HepG2 (cell line): Measurements from ENCODE around the gene NEU4. TPM values are rescaled to one million over a fixed set of nuclear protein-coding genes. Genes with fewer than 3 reads are reported as not detected.

Source experiments
- ATF1 ChIP-seq: IDR thresholded peaks from 2 replicates; pipeline ENCODE4 v1.6.1; 2016; ENCODE audit warnings: mild to moderate bottlenecking, control low read depth
- GLI4 ChIP-seq: sonication (generic); formaldehyde crosslinking; IDR thresholded peaks from 2 replicates; pipeline ENCODE4 v1.5.1; 2020; ENCODE audit warnings: missing genetic modification reagents, mild to moderate bottlenecking, moderate library complexity, borderline replicate concordance
- HES4 ChIP-seq: sonication (generic); formaldehyde crosslinking; IDR thresholded peaks from 2 replicates; pipeline ENCODE4 v1.9.0; 2021; ENCODE audit warnings: mild to moderate bottlenecking, missing genetic modification reagents, borderline replicate concordance
- HMGXB4 ChIP-seq, 2 experiments: sonication (generic) in 1 of 2; formaldehyde crosslinking in 1 of 2; IDR thresholded peaks; 2 replicates each; pipeline versions ENCODE4 v1.4.0 to v1.6.1; 2018 to 2020; ENCODE audit warnings: missing genetic modification reagents in 2 of 2, borderline replicate concordance in 1 of 2, low read depth in 1 of 2, mild to moderate bottlenecking in 1 of 2, missing biosample characterization in 1 of 2
- HNRNPUL1 ChIP-seq: fragments of 200-400 bp; formaldehyde crosslinking; IDR thresholded peaks from 2 replicates; pipeline ENCODE4 v1.6.1; 2017; ENCODE audit warnings: low read depth, mild to moderate bottlenecking, low read length, moderate library complexity
- KLF13 ChIP-seq: sonication (generic); formaldehyde crosslinking; IDR thresholded peaks from 2 replicates; pipeline ENCODE4 v1.4.0; 2020; ENCODE audit warnings: mild to moderate bottlenecking, missing genetic modification reagents
- MXD1 ChIP-seq: sonication (generic); formaldehyde crosslinking; IDR thresholded peaks from 2 replicates; pipeline ENCODE4 v1.4.0; 2020; ENCODE audit warnings: mild to moderate bottlenecking, missing genetic modification reagents
- NR0B2 ChIP-seq: sonication (generic); formaldehyde crosslinking; IDR thresholded peaks from 2 replicates; pipeline ENCODE4 v1.4.0; 2020; ENCODE audit warnings: mild to moderate bottlenecking, missing genetic modification reagents
- NR2F1 ChIP-seq, 2 experiments: fragments of 450-650 bp in 1 of 2; formaldehyde crosslinking in 1 of 2; IDR thresholded peaks; 2 replicates each; pipeline versions ENCODE4 v1.5.0 to v1.6.1; 2016 to 2020; ENCODE audit warnings: mild to moderate bottlenecking in 1 of 2, missing compliant biosample characterization in 1 of 2, missing genetic modification reagents in 1 of 2, moderate library complexity in 1 of 2
- PHB2 ChIP-seq: fragments of 450-650 bp; IDR thresholded peaks from 2 replicates; pipeline ENCODE4 v1.6.1; 2018; ENCODE audit not compliant: partially characterized antibody
- SIN3A ChIP-seq: IDR thresholded peaks from 2 replicates; pipeline ENCODE4 v1.6.1; 2011; ENCODE audit warnings: low read depth, mild to moderate bottlenecking, control low read depth, low read length, borderline replicate concordance
- SKIL ChIP-seq: sonication (generic); formaldehyde crosslinking; IDR thresholded peaks from 2 replicates; pipeline ENCODE4 v1.8.0; 2022; ENCODE audit warnings: missing genetic modification reagents, mild to moderate bottlenecking, moderate library complexity, borderline replicate concordance
- SNAPC5 ChIP-seq: sonication (generic); formaldehyde crosslinking; IDR thresholded peaks from 2 replicates; pipeline ENCODE4 v1.8.1; 2023; ENCODE audit warnings: mild to moderate bottlenecking, missing genetic modification reagents, borderline replicate concordance
- TEAD3 ChIP-seq: optimal IDR thresholded peaks from 2 replicates; pipeline ENCODE3; 2016; ENCODE audit warnings: borderline replicate concordance
- THAP11 ChIP-seq: IDR thresholded peaks from 2 replicates; pipeline ENCODE4 v1.6.1; 2016; ENCODE audit warnings: missing biosample characterization, missing genetic modification reagents
- ZNF136 ChIP-seq: sonication (generic); formaldehyde crosslinking; IDR thresholded peaks from 2 replicates; pipeline ENCODE4 v1.8.1; 2022; ENCODE audit warnings: low read depth, mild to moderate bottlenecking, moderate library complexity, missing genetic modification reagents
- ZNF329 ChIP-seq: sonication (generic); formaldehyde crosslinking; IDR thresholded peaks from 2 replicates; pipeline ENCODE4 v1.9.0; 2021; ENCODE audit warnings: low read depth, mild to moderate bottlenecking, missing genetic modification reagents
- ZNF354B ChIP-seq: sonication (generic); formaldehyde crosslinking; IDR thresholded peaks from 2 replicates; pipeline ENCODE4 v1.8.0; 2022; ENCODE audit warnings: mild to moderate bottlenecking, missing genetic modification reagents
- ZNF451 ChIP-seq: sonication (generic); formaldehyde crosslinking; IDR thresholded peaks from 2 replicates; pipeline ENCODE4 v1.5.0; 2020; ENCODE audit warnings: mild to moderate bottlenecking, missing genetic modification reagents
- ZNF768 ChIP-seq: sonication (generic); formaldehyde crosslinking; IDR thresholded peaks from 2 replicates; pipeline ENCODE4 v1.4.0; 2020; ENCODE audit warnings: missing genetic modification reagents
- ZNF770 ChIP-seq: sonication (generic); formaldehyde crosslinking; IDR thresholded peaks from 2 replicates; pipeline ENCODE4 v1.5.0; 2020; ENCODE audit warnings: mild to moderate bottlenecking, missing genetic modification reagents
- polyA plus RNA-seq, 8 experiments: library from polyadenylated mRNA; depleted of rRNA in 3 of 8; stranded (reverse) in 7 of 8; unstranded in 1 of 8; fragments of >200 nt; fragmentation: Illumina TruSeq in 4 of 8; extraction: Trizol in 4 of 8; gene quantifications; 2 replicates each; pipeline versions ENCODE4 v1.2.1 to v1.2.3, GENCODE V29; 2011 to 2016; ENCODE audit warnings: low read depth in 4 of 8, missing spikeins in 1 of 8, mixed read lengths in 1 of 8; ENCODE audit not compliant: insufficient read depth in 1 of 8
- total RNA-seq, 5 experiments: library from RNA; depleted of rRNA; stranded (reverse); fragments of >200 nt; fragmentation: Illumina TruSeq; extraction: Trizol; gene quantifications; 2 replicates each; pipeline ENCODE4 v1.2.3, GENCODE V29; 2016; ENCODE audit warnings: low read depth in 1 of 5

NEU4 gene
- total and polyA plus RNA-seq, 2 of the 13 experiments (the other 11 are each of a cell fraction or from before 2014, with no cell fraction given) = 53.5 to 107 TPM

GRCh38 chr2:241809383-241810306, 652 bp downstream of the NEU4 start (continued):
- TF ChIP-seq GLI4 (CRISPR knock-in tag) = 0 out of 2 replicates have a peak, but pooled peaks have one; percentile 28
- no peak for TF ChIP-seq KLF13
- no peak; the same call in 1 of the 2 replicates for TF ChIP-seq SIN3A
- no peak for TF ChIP-seq HES4 (CRISPR knock-in tag)
- no peak for TF ChIP-seq ZNF451
- no peak for TF ChIP-seq ZNF770
- TF ChIP-seq SNAPC5 (CRISPR knock-in tag) = no peak
- TF ChIP-seq ZNF136 (CRISPR knock-in tag) = no peak
- peak in 1 of 2 experiments; percentile 8; a peak in 1 of 4 replicates for TF ChIP-seq HMGXB4 (CRISPR knock-in tag; IDR thresholded peaks at IDR 0.05; ENCODE audit: borderline replicate concordance in 1 of 2, low read depth in 1 of 2)
- TF ChIP-seq ZNF354B (CRISPR knock-in tag) = no peak
- no peak for TF ChIP-seq HNRNPUL1
- peak; percentile 4; the same call in 1 of the 2 replicates for TF ChIP-seq ZNF768
- no peak for TF ChIP-seq NR2F1 (CRISPR knock-in tag; IDR thresholded peaks at IDR 0.05)
- no peak for TF ChIP-seq SKIL (CRISPR knock-in tag)
- no peak for TF ChIP-seq ATF1 (CRISPR knock-in tag)
- TF ChIP-seq ZNF329 (CRISPR knock-in tag) = no peak
- TF ChIP-seq MXD1 (CRISPR knock-in tag) = peak; percentile 0; the same call in 1 of the 2 replicates
- no peak for TF ChIP-seq NR0B2 (CRISPR knock-in tag)
- peak; percentile 4 for TF ChIP-seq TEAD3 (CRISPR knock-in tag)
- TF ChIP-seq THAP11 = no peak
- TF ChIP-seq PHB2 = no peak
